Ishikawa (cell line): ENCODE data around the gene MOK.
A peak's percentile ranks its signal among the peaks of the same experiment; 100 is the strongest.

Experiments
- CEBPB ChIP-seq: IDR thresholded peaks from 2 replicates; pipeline ENCODE4 v1.6.1; 2012
- CREB1 ChIP-seq: IDR thresholded peaks from 2 replicates; pipeline ENCODE4 v1.6.1; 2012; ENCODE audit warnings: low read depth
- EP300 ChIP-seq: IDR thresholded peaks from 2 replicates; pipeline ENCODE4 v1.6.1; 2012; ENCODE audit warnings: borderline replicate concordance
- FOXM1 ChIP-seq: IDR thresholded peaks from 2 replicates; pipeline ENCODE4 v1.6.1; 2012; ENCODE audit warnings: low read depth, borderline replicate concordance
- RAD21 ChIP-seq: IDR thresholded peaks from 2 replicates; pipeline ENCODE4 v1.6.1; 2012; ENCODE audit warnings: low read depth
- TAF1 ChIP-seq: IDR thresholded peaks from 2 replicates; pipeline ENCODE4 v1.6.1; 2012; ENCODE audit warnings: low read depth, mild to moderate bottlenecking
- TEAD4 ChIP-seq: IDR thresholded peaks from 2 replicates; pipeline ENCODE4 v1.6.1; 2012
- YY1 ChIP-seq: IDR thresholded peaks from 2 replicates; pipeline ENCODE4 v1.6.1; 2012; ENCODE audit warnings: low read depth
- ZBTB7A ChIP-seq: IDR thresholded peaks from 2 replicates; pipeline ENCODE4 v1.6.1; 2012; ENCODE audit warnings: low read depth
- TF ChIP-seq, protein P1 (sequence below): IDR thresholded peaks from 2 replicates; pipeline ENCODE4 v1.6.1; 2012
- TF ChIP-seq, protein P2 (sequence below): IDR thresholded peaks from 2 replicates; pipeline ENCODE4 v1.6.1; 2012; ENCODE audit warnings: low read depth, mild to moderate bottlenecking

DNA sequence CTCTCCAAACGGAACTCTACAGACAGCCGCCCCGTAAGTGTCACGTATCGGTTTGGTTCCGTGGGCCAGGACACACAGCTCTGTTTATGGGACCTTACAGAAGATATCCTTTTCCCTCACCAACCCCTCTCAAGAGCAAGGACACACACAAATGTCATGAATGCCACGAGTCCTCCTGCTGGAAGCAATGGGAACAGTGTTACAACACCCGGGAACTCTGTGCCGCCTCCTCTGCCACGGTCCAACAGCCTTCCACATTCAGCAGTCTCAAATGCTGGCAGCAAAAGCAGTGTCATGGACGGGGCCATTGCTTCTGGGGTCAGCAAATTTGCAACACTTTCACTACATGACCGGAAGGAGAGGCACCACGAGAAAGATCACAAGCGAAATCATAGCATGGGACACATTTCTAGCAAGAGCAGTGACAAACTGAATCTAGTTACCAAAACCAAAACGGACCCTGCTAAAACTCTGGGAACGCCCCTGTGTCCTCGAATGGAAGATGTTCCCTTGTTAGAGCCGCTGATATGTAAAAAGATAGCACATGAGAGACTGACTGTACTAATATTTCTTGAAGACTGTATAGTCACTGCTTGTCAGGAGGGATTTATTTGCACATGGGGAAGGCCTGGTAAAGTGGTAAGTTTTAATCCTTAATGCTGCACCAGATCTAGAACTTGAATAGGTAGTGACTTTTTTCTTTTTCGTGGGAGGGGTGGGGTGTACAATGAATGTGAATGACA, 95.6 kb downstream of the MOK start:
- TF ChIP-seq TAF1 (no peak), YY1 (no peak), CEBPB (no peak), RAD21 (peak; percentile 43), FOXM1 (no peak), CREB1 (no peak), EP300 (no peak), TEAD4 (no peak), ZBTB7A (no peak)
- TF ChIP-seq, protein P1, sequence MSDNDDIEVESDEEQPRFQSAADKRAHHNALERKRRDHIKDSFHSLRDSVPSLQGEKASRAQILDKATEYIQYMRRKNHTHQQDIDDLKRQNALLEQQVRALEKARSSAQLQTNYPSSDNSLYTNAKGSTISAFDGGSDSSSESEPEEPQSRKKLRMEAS: no peak
- TF ChIP-seq, protein P2, sequence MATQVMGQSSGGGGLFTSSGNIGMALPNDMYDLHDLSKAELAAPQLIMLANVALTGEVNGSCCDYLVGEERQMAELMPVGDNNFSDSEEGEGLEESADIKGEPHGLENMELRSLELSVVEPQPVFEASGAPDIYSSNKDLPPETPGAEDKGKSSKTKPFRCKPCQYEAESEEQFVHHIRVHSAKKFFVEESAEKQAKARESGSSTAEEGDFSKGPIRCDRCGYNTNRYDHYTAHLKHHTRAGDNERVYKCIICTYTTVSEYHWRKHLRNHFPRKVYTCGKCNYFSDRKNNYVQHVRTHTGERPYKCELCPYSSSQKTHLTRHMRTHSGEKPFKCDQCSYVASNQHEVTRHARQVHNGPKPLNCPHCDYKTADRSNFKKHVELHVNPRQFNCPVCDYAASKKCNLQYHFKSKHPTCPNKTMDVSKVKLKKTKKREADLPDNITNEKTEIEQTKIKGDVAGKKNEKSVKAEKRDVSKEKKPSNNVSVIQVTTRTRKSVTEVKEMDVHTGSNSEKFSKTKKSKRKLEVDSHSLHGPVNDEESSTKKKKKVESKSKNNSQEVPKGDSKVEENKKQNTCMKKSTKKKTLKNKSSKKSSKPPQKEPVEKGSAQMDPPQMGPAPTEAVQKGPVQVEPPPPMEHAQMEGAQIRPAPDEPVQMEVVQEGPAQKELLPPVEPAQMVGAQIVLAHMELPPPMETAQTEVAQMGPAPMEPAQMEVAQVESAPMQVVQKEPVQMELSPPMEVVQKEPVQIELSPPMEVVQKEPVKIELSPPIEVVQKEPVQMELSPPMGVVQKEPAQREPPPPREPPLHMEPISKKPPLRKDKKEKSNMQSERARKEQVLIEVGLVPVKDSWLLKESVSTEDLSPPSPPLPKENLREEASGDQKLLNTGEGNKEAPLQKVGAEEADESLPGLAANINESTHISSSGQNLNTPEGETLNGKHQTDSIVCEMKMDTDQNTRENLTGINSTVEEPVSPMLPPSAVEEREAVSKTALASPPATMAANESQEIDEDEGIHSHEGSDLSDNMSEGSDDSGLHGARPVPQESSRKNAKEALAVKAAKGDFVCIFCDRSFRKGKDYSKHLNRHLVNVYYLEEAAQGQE: no peak
